Left lung (tissue), 10 donors: ENCODE results near the gene GPM6B. TPM values are rescaled to one million over a fixed set of nuclear protein-coding genes. Genes with fewer than 3 reads are reported as not detected.
"Not testable (repeated sequence)": the region's sequence is repeated elsewhere in the genome, so short reads cannot be mapped to it uniquely, and the experiment has no call there.

Experiments
- ATAC-seq: fragments of 200-7000 bp; cut with Tn5 transposase; one replicate; pipeline ENCODE4 v1.9.1; 2020; ENCODE audit warnings: moderate library complexity
- DNase-seq, 4 donors: peaks; one replicate each; pipeline ENCODE4 v3.0.0-alpha.2; 2013 to 2020
- H3K27ac ChIP-seq, 2 donors: fragments of 200-600 bp; sonication (generic) in 1 of 2; one replicate each; pipeline versions ENCODE4 v1.5.0 to v1.8.0; 2020 to 2021
- H3K27me3 ChIP-seq, 2 donors: fragments of 200-600 bp; sonication (generic) in 1 of 2; one replicate each; pipeline versions ENCODE4 v1.5.0 to v1.8.0; 2020 to 2021
- H3K36me3 ChIP-seq, 2 donors: fragments of 200-600 bp; sonication (generic) in 1 of 2; one replicate each; pipeline versions ENCODE4 v1.5.0 to v1.8.0; 2020 to 2021
- H3K4me1 ChIP-seq, 2 donors: fragments of 200-600 bp; one replicate each; pipeline ENCODE4 v1.8.0; 2021
- H3K4me3 ChIP-seq, 2 donors: fragments of 200-600 bp; sonication (generic) in 1 of 2; one replicate each; pipeline versions ENCODE4 v1.5.0 to v1.8.0; 2020 to 2021; ENCODE audit warnings: mild to moderate bottlenecking in 1 of 2
- H3K9me3 ChIP-seq, 2 donors: fragments of 200-600 bp; sonication (generic) in 1 of 2; one replicate each; pipeline versions ENCODE4 v1.5.0 to v1.8.0; 2020 to 2021
- intact Hi-C, 2 donors: fragments of 100-400 bp; cut with DNase I; formaldehyde crosslinking; loops; one replicate each; pipeline versions ENCODE4 v1.11.2 to v1.14.2; 2022
- polyA plus RNA-seq, 6 donors: library from polyadenylated mRNA; unstranded; fragments of 120-200 nt; gene quantifications; one replicate each; pipeline ENCODE4 v1.2.1, GENCODE V29; 2013; ENCODE audit not compliant: insufficient read length in 6 of 6
- total RNA-seq, 2 donors: library from RNA; stranded (reverse); fragmentation: NEBNext Ultra II Directional; extraction: Animal tissue kit (Norgen Biotek cat#: 25700); gene quantifications; one replicate each; pipeline ENCODE4 v1.2.1, GENCODE V29; 2021
- TF ChIP-seq, protein P1 (sequence below), 2 donors: fragments of 200-600 bp; sonication (generic) in 1 of 2; IDR thresholded peaks; one replicate each; pipeline versions ENCODE4 v1.5.0 to v1.8.0; 2021; ENCODE audit warnings: antibody characterized with exemption in 2 of 2
- donor health status: DM: no; HTN: yes; CAD: no.
- donor health status: DM: no; HTN: no; CAD: no.

GPM6B gene
- total and polyA plus RNA-seq, 8 donors, result 7.0 to 37.2 (median 31.3) TPM

DNA sequence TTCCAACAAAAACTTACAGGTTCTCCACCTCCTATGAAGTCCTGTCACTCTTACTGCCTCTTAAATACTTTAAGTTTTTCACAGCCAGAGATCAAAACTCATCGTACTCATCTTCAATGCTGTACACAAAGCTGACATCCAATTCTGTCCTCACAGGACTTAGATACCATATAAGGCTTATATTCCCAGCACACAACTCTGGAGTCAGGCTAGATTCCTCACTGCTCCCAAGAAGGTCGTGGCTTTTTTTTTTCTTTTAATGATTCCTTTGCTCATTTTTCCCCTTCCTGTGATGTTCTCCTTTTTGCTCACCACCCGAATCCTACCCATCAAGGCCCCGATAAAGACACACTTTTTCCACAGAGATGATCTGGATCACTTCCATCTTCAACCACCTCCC is 83.4 kb downstream of the GPM6B start:
- intact Hi-C loops, result loop anchor here in 1 of 2 donors (10.0 kb wide), 1 partner anchor 301 kb away; no protein-coding TSS in a partner anchor
- Histone ChIP-seq H3K4me3 (peak overlapping the region; percentile 59 to 60), H3K27ac (peak overlapping the region; percentile 91 to 93), H3K4me1 (peaks cover 10 to 19% of the 10 kb centered on the region in 2 donors), H3K9me3 (no peaks in the 10 kb centered on the region), H3K27me3 (peaks cover 0 to 10% of the 10 kb centered on the region in 2 donors), H3K36me3 (no peaks in the 10 kb centered on the region)
- DNase-seq (no peak), ATAC-seq (no peak)
- TF ChIP-seq, protein P1, sequence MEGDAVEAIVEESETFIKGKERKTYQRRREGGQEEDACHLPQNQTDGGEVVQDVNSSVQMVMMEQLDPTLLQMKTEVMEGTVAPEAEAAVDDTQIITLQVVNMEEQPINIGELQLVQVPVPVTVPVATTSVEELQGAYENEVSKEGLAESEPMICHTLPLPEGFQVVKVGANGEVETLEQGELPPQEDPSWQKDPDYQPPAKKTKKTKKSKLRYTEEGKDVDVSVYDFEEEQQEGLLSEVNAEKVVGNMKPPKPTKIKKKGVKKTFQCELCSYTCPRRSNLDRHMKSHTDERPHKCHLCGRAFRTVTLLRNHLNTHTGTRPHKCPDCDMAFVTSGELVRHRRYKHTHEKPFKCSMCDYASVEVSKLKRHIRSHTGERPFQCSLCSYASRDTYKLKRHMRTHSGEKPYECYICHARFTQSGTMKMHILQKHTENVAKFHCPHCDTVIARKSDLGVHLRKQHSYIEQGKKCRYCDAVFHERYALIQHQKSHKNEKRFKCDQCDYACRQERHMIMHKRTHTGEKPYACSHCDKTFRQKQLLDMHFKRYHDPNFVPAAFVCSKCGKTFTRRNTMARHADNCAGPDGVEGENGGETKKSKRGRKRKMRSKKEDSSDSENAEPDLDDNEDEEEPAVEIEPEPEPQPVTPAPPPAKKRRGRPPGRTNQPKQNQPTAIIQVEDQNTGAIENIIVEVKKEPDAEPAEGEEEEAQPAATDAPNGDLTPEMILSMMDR (IDR thresholded peaks at IDR 0.05), result no peak

DNA sequence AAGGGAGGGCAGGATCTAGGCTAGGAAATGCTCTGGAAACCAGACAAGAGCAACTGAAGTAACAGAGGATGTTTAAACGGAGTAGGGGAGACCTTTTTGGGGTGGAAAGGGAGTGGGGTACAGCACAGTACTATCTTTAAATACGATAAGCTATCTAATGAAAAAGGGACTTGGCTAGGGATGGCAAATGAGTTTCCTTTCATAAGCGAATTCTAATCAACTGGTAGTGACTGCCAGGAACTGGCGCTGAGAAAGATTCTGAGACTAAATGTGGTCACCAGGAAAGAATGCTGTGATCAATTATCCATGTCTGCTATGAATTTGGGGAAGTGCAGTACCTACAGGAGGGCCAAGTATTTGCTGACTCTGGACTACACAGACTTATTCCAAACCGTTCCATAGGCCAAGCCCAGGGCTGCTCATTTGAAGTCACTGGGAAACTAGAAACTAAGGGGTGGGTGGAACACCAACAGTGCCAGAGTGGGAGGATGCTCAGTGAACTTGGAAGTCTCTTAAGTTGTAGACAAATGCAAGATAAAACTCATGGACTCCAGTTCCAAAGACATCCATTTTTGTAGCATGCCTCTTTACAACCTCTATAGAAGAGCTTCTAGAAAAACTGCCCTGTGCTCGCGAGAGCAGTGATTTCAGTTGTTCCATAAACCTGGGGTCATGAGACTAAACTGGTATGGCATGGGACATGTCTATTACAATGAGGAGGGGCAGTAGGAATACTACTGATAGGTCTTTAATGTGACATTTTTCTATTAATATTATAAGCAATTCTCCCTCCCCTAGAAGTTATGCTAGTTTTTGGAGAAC is 84.4 kb downstream of the GPM6B start:
- no peaks in the 10 kb centered on the region for H3K9me3 ChIP-seq
- TF ChIP-seq, protein P1 (IDR thresholded peaks at IDR 0.05), result no peak
- no peak overlapping the region for H3K27ac ChIP-seq
- no peak for ATAC-seq
- H3K4me3 ChIP-seq, result no peak overlapping the region
- intact Hi-C loops, result loop anchor here in 1 of 2 donors (10.0 kb wide), 1 partner anchor 302 kb away; no protein-coding TSS in a partner anchor
- peaks cover 0 to 10% of the 10 kb centered on the region in 2 donors for H3K27me3 ChIP-seq
- DNase-seq, result no peak
- H3K36me3 ChIP-seq, result no peaks in the 10 kb centered on the region
- peaks cover 10 to 19% of the 10 kb centered on the region in 2 donors for H3K4me1 ChIP-seq

DNA sequence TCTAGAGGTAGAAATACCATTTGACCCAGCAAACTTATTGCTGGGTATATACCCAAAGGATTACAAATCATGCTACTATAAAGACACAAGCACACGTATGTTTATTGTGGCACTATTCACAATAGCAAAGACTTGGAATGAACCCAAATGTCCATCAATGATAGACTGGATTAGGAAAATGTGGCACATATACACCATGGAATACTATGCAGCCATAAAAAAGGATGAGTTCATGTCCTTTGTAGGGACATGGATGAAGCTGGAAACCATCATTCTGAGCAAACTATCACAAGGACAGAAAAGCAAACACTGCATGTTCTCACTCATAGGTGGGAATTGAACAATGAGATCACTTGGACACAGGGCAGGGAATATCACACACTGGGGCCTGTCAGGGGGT is 86.4 kb downstream of the GPM6B start:
- not testable (repeated sequence) for H3K9me3 ChIP-seq, H3K4me3 ChIP-seq, DNase-seq, H3K27ac ChIP-seq, H3K27me3 ChIP-seq, ATAC-seq, H3K36me3 ChIP-seq, H3K4me1 ChIP-seq
- intact Hi-C loops, result loop anchor here in 1 of 2 donors (10.0 kb wide), 1 partner anchor 304 kb away; no protein-coding TSS in a partner anchor

DNA sequence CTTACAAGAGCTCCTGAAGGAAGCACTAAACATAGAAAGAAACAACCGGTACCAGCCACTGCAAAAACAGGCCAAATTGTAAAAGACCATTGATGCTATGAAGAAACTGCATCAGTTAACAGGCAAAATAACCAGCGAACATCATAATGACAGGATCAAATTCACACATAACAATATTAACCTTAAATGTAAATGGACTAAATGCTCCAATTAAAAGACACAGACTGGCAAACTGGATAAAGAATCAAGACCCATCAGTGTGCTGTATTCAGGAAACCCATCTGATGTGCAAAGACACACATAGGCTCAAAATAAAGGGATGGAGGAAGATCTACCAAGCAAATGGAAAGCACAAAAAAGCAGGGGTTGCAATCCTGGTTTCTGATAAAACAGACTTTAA is 90.3 kb downstream of the GPM6B start:
- H3K9me3 ChIP-seq, ATAC-seq, H3K4me1 ChIP-seq, H3K27ac ChIP-seq, DNase-seq, H3K4me3 ChIP-seq, intact Hi-C loops, H3K36me3 ChIP-seq, H3K27me3 ChIP-seq: not testable (repeated sequence)

DNA sequence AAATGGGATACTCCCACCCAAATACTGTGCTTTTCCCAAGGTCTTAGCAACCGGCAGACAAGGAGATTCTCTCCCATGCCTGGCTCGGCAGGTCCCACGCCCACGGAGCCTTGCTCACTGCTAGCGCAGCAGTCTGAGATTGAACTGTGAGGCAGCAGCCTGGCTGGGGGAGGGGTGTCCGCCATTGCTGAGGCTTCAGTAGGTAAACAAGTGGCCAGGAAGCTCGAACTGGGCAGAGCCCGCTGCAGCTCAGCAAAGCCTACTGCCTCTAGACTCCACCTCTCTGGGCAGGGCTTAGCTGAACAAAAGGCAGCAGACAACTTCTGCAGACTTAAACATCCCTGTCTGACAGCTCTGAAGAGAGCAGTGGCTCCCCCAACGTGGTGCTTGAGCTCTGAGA is 92.0 kb downstream of the GPM6B start:
- H3K9me3 ChIP-seq, H3K4me3 ChIP-seq, H3K36me3 ChIP-seq, H3K4me1 ChIP-seq, intact Hi-C loops, DNase-seq, H3K27ac ChIP-seq, H3K27me3 ChIP-seq, ATAC-seq: not testable (repeated sequence)

DNA sequence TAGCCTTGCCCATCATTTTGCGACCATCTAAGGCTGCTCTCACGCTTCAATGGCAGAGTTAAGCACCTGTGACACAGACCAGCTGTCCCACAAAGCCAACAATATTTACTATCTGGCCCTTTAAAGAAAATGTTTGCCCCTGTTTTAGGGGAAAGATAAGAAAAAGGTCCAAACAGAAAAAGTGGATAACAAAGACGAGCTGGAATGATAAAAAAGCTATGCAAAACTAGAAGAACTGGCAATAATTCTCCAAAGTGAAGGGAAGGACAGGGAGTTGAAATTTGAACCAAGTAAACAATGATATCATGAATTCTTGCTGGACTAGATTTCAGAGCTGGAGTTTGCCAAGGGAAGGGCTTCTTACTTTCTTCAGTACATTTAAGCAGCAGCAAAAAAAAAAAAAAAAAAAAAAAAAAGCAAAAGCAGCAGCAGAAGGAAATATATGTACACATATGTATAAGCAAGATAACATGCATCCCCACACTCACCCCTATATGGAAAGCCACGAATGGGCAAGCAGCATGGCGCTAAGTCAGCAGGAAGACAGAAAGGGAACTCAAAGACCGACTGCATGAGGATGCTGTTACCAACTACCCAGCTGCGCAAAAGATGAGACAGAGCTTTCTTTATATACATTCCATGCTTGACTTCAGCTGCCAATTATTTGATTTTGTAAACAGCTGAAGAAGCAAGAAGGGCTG is 94.9 kb downstream of the GPM6B start:
- Histone ChIP-seq H3K9me3 (no peaks in the 10 kb centered on the region), H3K36me3 (no peaks in the 10 kb centered on the region), H3K4me3 (no peak overlapping the region), H3K4me1 (peaks cover 0 to 3% of the 10 kb centered on the region in 2 donors), H3K27me3 (no peaks in the 10 kb centered on the region), H3K27ac (peak overlapping the region in 1 of 2 donors; percentile 10)
- peak in 2 of 4 donors; percentile 28 to 42 for DNase-seq
- TF ChIP-seq, protein P1 (IDR thresholded peaks at IDR 0.05), result no peak
- ATAC-seq, result peak; percentile 70
- intact Hi-C loops, result no loop called here
